ENCODE measurements around the gene SELENOV.

The SELENOV gene

DNA sequence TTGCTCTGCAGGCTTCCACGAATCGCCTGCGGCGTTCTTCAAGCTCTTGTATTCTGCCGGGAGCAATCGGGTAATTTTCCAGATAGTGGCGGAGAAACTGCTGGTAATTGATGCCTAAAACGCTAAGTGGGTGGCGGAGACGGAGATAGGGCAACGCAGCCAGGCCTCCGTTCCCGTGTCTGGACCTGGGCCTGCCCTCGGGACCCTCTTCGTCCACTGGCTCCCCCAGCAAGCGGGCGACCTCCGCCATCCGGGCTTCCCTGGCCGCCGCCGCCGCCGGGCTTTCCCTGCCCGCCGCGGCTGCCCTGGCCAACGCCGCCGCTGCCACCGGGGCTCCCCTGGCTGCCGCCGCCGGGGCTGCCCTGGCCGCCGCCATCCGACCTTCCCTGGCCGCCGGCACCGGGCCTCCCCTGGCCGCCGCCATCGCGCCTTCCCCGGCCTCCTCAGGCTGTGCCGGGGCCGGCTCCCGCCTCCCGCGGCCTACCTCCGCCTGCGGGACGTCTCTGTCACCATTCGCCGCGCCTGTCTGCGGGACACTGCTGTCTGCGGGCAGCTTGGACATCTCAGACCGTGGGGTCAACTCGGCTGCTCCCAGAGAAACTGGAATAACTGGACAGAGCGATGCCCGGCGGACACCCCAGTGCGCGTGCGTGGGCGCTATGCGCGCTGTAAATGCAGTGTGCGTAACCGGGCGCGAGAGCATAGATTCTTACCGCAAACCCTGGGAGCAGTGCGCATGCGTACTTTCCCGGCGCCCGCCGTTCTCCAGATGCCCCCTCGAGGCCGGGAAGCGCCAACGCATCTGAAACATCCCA is 24.8 kb downstream of the SELENOV start, which contains the start of gene EID2:
TSS of gene EID2 (minus strand) at position 644 of the 815 bp plus-strand sequence. CDS start at position 562, 82 bp downstream.
- TF ChIP-seq, protein P1, sequence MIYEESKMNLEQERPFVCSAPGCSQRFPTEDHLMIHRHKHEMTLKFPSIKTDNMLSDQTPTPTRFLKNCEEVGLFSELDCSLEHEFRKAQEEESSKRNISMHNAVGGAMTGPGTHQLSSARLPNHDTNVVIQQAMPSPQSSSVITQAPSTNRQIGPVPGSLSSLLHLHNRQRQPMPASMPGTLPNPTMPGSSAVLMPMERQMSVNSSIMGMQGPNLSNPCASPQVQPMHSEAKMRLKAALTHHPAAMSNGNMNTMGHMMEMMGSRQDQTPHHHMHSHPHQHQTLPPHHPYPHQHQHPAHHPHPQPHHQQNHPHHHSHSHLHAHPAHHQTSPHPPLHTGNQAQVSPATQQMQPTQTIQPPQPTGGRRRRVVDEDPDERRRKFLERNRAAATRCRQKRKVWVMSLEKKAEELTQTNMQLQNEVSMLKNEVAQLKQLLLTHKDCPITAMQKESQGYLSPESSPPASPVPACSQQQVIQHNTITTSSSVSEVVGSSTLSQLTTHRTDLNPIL (CRISPR knock-in tag; IDR thresholded peaks at IDR 0.05; ENCODE audit: low read depth), result no peak
- TF ChIP-seq GLIS3 (CRISPR knock-in tag; IDR thresholded peaks at IDR 0.05), result no peak
- no peak for TF ChIP-seq ZFP3 (CRISPR knock-in tag; IDR thresholded peaks at IDR 0.05)
- TF ChIP-seq RARB (CRISPR knock-in tag; IDR thresholded peaks at IDR 0.05), result no peak
- TF ChIP-seq, protein P2, sequence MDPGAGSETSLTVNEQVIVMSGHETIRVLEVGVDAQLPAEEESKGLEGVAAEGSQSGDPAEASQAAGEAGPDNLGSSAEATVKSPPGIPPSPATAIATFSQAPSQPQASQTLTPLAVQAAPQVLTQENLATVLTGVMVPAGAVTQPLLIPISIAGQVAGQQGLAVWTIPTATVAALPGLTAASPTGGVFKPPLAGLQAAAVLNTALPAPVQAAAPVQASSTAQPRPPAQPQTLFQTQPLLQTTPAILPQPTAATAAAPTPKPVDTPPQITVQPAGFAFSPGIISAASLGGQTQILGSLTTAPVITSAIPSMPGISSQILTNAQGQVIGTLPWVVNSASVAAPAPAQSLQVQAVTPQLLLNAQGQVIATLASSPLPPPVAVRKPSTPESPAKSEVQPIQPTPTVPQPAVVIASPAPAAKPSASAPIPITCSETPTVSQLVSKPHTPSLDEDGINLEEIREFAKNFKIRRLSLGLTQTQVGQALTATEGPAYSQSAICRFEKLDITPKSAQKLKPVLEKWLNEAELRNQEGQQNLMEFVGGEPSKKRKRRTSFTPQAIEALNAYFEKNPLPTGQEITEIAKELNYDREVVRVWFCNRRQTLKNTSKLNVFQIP (CRISPR knock-in tag; IDR thresholded peaks at IDR 0.05; ENCODE audit: borderline replicate concordance, low read depth), result no peak
- ATAC-seq, result peak; percentile 97

DNA sequence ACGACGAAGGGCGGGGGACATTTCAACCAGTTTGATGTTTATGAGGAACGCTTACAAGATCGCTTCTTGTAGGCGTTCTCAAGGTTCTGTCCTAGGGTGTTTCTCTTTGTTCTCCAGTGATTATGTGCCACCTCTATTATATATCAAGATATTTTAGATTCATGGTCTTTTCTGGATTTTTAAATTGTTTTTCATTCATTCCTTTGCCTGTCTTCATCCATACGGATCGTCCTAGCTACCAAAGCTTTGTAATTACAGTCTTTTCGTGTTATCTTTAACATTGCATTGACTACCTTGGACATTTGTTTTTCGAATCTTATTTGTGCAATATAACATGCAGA is 25.4 kb downstream of the SELENOV start:
- ATAC-seq, result peak; percentile 9; the same call in 2 of the 3 replicates
- no peak for TF ChIP-seq ZFP3 (CRISPR knock-in tag; IDR thresholded peaks at IDR 0.05)
- TF ChIP-seq SNAI2 (CRISPR knock-in tag; IDR thresholded peaks at IDR 0.05), result no peak
- TF ChIP-seq GLIS3 (CRISPR knock-in tag; IDR thresholded peaks at IDR 0.05), result no peak
- no peak for TF ChIP-seq PPARA (CRISPR knock-in tag; IDR thresholded peaks at IDR 0.05; ENCODE audit: borderline replicate concordance)
- no peak for TF ChIP-seq ZNF565 (CRISPR knock-in tag; conservative IDR thresholded peaks at IDR 0.05; ENCODE audit: low read depth)
- TF ChIP-seq ZNF8 (CRISPR knock-in tag; IDR thresholded peaks at IDR 0.05), result no peak
- TF ChIP-seq, protein P1 (CRISPR knock-in tag; IDR thresholded peaks at IDR 0.05; ENCODE audit: low read depth), result no peak
- TF ChIP-seq, protein P3, sequence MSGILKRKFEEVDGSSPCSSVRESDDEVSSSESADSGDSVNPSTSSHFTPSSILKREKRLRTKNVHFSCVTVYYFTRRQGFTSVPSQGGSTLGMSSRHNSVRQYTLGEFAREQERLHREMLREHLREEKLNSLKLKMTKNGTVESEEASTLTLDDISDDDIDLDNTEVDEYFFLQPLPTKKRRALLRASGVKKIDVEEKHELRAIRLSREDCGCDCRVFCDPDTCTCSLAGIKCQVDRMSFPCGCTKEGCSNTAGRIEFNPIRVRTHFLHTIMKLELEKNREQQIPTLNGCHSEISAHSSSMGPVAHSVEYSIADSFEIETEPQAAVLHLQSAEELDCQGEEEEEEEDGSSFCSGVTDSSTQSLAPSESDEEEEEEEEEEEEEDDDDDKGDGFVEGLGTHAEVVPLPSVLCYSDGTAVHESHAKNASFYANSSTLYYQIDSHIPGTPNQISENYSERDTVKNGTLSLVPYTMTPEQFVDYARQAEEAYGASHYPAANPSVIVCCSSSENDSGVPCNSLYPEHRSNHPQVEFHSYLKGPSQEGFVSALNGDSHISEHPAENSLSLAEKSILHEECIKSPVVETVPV (CRISPR knock-in tag; IDR thresholded peaks at IDR 0.05), result no peak
- TF ChIP-seq BACH2 (CRISPR knock-in tag; IDR thresholded peaks at IDR 0.05; ENCODE audit: borderline replicate concordance), result no peak
- no peak for TF ChIP-seq RARB (CRISPR knock-in tag; IDR thresholded peaks at IDR 0.05)
- TF ChIP-seq, protein P2 (CRISPR knock-in tag; IDR thresholded peaks at IDR 0.05; ENCODE audit: borderline replicate concordance, low read depth), result no peak
- no peak for TF ChIP-seq ARNTL (CRISPR knock-in tag; IDR thresholded peaks at IDR 0.05; ENCODE audit: borderline replicate concordance, low read depth)
- no peak for TF ChIP-seq TCF4 (CRISPR knock-in tag; IDR thresholded peaks at IDR 0.05; ENCODE audit: borderline replicate concordance)

DNA sequence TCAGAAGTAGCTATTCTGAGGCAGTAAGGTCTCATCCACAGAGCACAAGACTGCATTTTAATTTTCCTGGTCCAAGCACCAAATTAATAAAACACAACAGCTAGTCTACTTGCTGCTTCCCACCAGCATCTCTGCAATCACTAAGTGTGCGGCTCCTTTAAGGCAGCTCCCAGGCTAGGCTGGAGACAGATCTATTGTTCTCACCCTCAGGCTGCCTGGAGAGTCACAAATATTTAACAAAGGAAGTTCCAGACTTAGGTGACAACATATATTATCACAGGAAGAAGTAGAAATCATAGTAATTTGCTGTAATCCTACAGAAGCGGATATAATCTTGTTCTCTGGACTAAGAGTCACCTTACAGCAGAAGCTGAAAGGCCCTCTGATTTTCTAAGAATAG is 27.3 kb downstream of the SELENOV start:
- TF ChIP-seq ISL1 (CRISPR knock-in tag; IDR thresholded peaks at IDR 0.05) (no peak), ZFP30 (CRISPR knock-in tag; IDR thresholded peaks at IDR 0.05) (no peak), RARB (CRISPR knock-in tag; IDR thresholded peaks at IDR 0.05) (no peak), ESRRG (CRISPR knock-in tag; IDR thresholded peaks at IDR 0.05) (no peak), OSR1 (CRISPR knock-in tag; IDR thresholded peaks at IDR 0.05) (no peak), ZC3H10 (CRISPR knock-in tag; IDR thresholded peaks at IDR 0.05) (no peak), GLIS3 (CRISPR knock-in tag; IDR thresholded peaks at IDR 0.05) (no peak), TCF4 (CRISPR knock-in tag; IDR thresholded peaks at IDR 0.05; ENCODE audit: borderline replicate concordance) (no peak), SNAI2 (CRISPR knock-in tag; IDR thresholded peaks at IDR 0.05) (no peak), ARNTL (CRISPR knock-in tag; IDR thresholded peaks at IDR 0.05; ENCODE audit: borderline replicate concordance, low read depth) (no peak), ZNF70 (CRISPR knock-in tag; IDR thresholded peaks at IDR 0.05) (no peak), BACH2 (CRISPR knock-in tag; IDR thresholded peaks at IDR 0.05; ENCODE audit: borderline replicate concordance) (no peak), PPARA (CRISPR knock-in tag; IDR thresholded peaks at IDR 0.05; ENCODE audit: borderline replicate concordance) (no peak), CSDC2 (CRISPR knock-in tag; IDR thresholded peaks at IDR 0.05) (no peak), ZFP3 (CRISPR knock-in tag; IDR thresholded peaks at IDR 0.05) (no peak)
- TF ChIP-seq, protein P4, sequence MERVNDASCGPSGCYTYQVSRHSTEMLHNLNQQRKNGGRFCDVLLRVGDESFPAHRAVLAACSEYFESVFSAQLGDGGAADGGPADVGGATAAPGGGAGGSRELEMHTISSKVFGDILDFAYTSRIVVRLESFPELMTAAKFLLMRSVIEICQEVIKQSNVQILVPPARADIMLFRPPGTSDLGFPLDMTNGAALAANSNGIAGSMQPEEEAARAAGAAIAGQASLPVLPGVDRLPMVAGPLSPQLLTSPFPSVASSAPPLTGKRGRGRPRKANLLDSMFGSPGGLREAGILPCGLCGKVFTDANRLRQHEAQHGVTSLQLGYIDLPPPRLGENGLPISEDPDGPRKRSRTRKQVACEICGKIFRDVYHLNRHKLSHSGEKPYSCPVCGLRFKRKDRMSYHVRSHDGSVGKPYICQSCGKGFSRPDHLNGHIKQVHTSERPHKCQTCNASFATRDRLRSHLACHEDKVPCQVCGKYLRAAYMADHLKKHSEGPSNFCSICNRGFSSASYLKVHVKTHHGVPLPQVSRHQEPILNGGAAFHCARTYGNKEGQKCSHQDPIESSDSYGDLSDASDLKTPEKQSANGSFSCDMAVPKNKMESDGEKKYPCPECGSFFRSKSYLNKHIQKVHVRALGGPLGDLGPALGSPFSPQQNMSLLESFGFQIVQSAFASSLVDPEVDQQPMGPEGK (CRISPR knock-in tag; IDR thresholded peaks at IDR 0.05; ENCODE audit: borderline replicate concordance), result no peak
- TF ChIP-seq, protein P1 (CRISPR knock-in tag; IDR thresholded peaks at IDR 0.05; ENCODE audit: low read depth), result no peak
- no peak for ATAC-seq
